ENCODE results near the gene FGF5.

GRCh38 chr4:80324171-80324570 is 57.7 kb downstream of the FGF5 start:
- TF ChIP-seq POLR2A (IDR thresholded peaks at IDR 0.05) (no peak), CTCF (IDR thresholded peaks at IDR 0.05) (no peak), POLR2AphosphoS5 (IDR thresholded peaks at IDR 0.05; ENCODE audit: insufficient read depth in 1 of 2, low read depth in 1 of 2) (no peak)
